ENCODE results near the gene TRIM54. TPM values are rescaled to one million over a fixed set of nuclear protein-coding genes. Genes with fewer than 3 reads are reported as not detected.

The TRIM54 gene
- total and polyA plus RNA-seq, 2 of the 8 experiments (the other 6 are each of a cell fraction or from before 2014, with no cell fraction given): 3.9 to 5.8 TPM

- TF ChIP-seq SAP30 (IDR thresholded peaks at IDR 0.05; ENCODE audit: insufficient read depth, insufficient replicate concordance, low read length) (no peak), ZNF274 (IDR thresholded peaks at IDR 0.05; ENCODE audit: borderline replicate concordance, extremely low read depth, low read length) (no peak), SP1 (IDR thresholded peaks at IDR 0.05; ENCODE audit: low read depth, low read length) (no peak), TAF7 (optimal IDR thresholded peaks at IDR 0.05; ENCODE audit: borderline replicate concordance, low read depth, low read length) (no peak)
These were observed 40.2 kb upstream of the TRIM54 start (continued) for GRCh38 chr2:27241761-27242613.

Measured in H1 (cell line).